ENCODE measurements around the gene PMS1.
"Not testable (repeated sequence)": the region's sequence is repeated elsewhere in the genome, so short reads cannot be mapped to it uniquely, and the experiment has no call there.

The PMS1 gene

GRCh38 chr2:189865826-189866225 lies 81.6 kb downstream of the PMS1 start:
- H3K36me3 Mint-ChIP-seq (ENCODE audit: low read depth): peaks cover 80% of the 10 kb centered on the region
- no peak overlapping the region for H3K27ac Mint-ChIP-seq
- no peaks in the 10 kb centered on the region for H3K4me1 Mint-ChIP-seq (ENCODE audit: low read depth)
- no peaks in the 10 kb centered on the region for H3K9me3 Mint-ChIP-seq
- no peak for DNase-seq
- H3K27me3 Mint-ChIP-seq: no peaks in the 10 kb centered on the region
- no peak overlapping the region for H3K4me3 Mint-ChIP-seq

- no peak overlapping the region for H3K4me3 Mint-ChIP-seq
- no peaks in the 10 kb centered on the region for H3K27me3 Mint-ChIP-seq
- H3K27ac Mint-ChIP-seq: no peak overlapping the region
- H3K9me3 Mint-ChIP-seq: no peaks in the 10 kb centered on the region
- no peaks in the 10 kb centered on the region for H3K4me1 Mint-ChIP-seq (ENCODE audit: low read depth)
- H3K36me3 Mint-ChIP-seq (ENCODE audit: low read depth): peaks cover 80% of the 10 kb centered on the region
- DNase-seq: no peak
These were observed 82.0 kb downstream of the PMS1 start for GRCh38 chr2:189866296-189866695.

- Mint-ChIP-seq H3K27ac (no peak overlapping the region), H3K27me3 (no peaks in the 10 kb centered on the region), H3K4me1 (ENCODE audit: low read depth) (no peaks in the 10 kb centered on the region), H3K36me3 (ENCODE audit: low read depth) (peaks cover 76% of the 10 kb centered on the region), H3K9me3 (no peaks in the 10 kb centered on the region), H3K4me3 (no peak overlapping the region)
- no peak for DNase-seq
These were observed 84.6 kb downstream of the PMS1 start for GRCh38 chr2:189868896-189869295.

GRCh38 chr2:189870381-189871085 lies 86.3 kb downstream of the PMS1 start:
- Mint-ChIP-seq H3K4me3 (no peak overlapping the region), H3K9me3 (no peaks in the 10 kb centered on the region), H3K27ac (no peak overlapping the region), H3K4me1 (ENCODE audit: low read depth) (peaks cover 10% of the 10 kb centered on the region), H3K36me3 (ENCODE audit: low read depth) (peaks cover 83% of the 10 kb centered on the region), H3K27me3 (no peaks in the 10 kb centered on the region)
- DNase-seq: no peak

GRCh38 chr2:189873696-189874095 lies 89.4 kb downstream of the PMS1 start:
- Mint-ChIP-seq H3K27me3 (no peaks in the 10 kb centered on the region), H3K4me1 (ENCODE audit: low read depth) (peaks cover 10% of the 10 kb centered on the region), H3K36me3 (ENCODE audit: low read depth) (peaks cover 79% of the 10 kb centered on the region), H3K4me3 (no peak overlapping the region), H3K9me3 (no peaks in the 10 kb centered on the region), H3K27ac (no peak overlapping the region)
- DNase-seq: no peak

- Mint-ChIP-seq H3K4me1 (ENCODE audit: low read depth) (peaks cover 10% of the 10 kb centered on the region), H3K27ac (peak overlapping the region; percentile 15), H3K27me3 (no peaks in the 10 kb centered on the region), H3K36me3 (ENCODE audit: low read depth) (peaks cover 75% of the 10 kb centered on the region), H3K4me3 (no peak overlapping the region), H3K9me3 (no peaks in the 10 kb centered on the region)
- no peak for DNase-seq
These were observed 90.5 kb downstream of the PMS1 start for GRCh38 chr2:189874586-189875320.

GRCh38 chr2:189876271-189876670 lies 92.0 kb downstream of the PMS1 start:
- H3K4me3 Mint-ChIP-seq: no peak overlapping the region
- peaks cover 10% of the 10 kb centered on the region for H3K4me1 Mint-ChIP-seq (ENCODE audit: low read depth)
- H3K36me3 Mint-ChIP-seq (ENCODE audit: low read depth): peaks cover 62% of the 10 kb centered on the region
- no peaks in the 10 kb centered on the region for H3K9me3 Mint-ChIP-seq
- H3K27me3 Mint-ChIP-seq: no peaks in the 10 kb centered on the region
- no peak overlapping the region for H3K27ac Mint-ChIP-seq
- DNase-seq: no peak

GRCh38 chr2:189879716-189880081 lies 95.4 kb downstream of the PMS1 start:
- no peak overlapping the region for H3K4me3 Mint-ChIP-seq
- H3K36me3 Mint-ChIP-seq (ENCODE audit: low read depth): peaks cover 35% of the 10 kb centered on the region
- H3K27ac Mint-ChIP-seq: no peak overlapping the region
- H3K27me3 Mint-ChIP-seq: no peaks in the 10 kb centered on the region
- H3K9me3 Mint-ChIP-seq: no peaks in the 10 kb centered on the region
- peaks cover 4% of the 10 kb centered on the region for H3K4me1 Mint-ChIP-seq (ENCODE audit: low read depth)
- DNase-seq: no peak

- H3K9me3 Mint-ChIP-seq: no peaks in the 10 kb centered on the region
- H3K27ac Mint-ChIP-seq: no peak overlapping the region
- H3K36me3 Mint-ChIP-seq (ENCODE audit: low read depth): peaks cover 28% of the 10 kb centered on the region
- H3K4me1 Mint-ChIP-seq (ENCODE audit: low read depth): no peaks in the 10 kb centered on the region
- no peak overlapping the region for H3K4me3 Mint-ChIP-seq
- H3K27me3 Mint-ChIP-seq: no peaks in the 10 kb centered on the region
- no peak for DNase-seq
These were observed 96.2 kb downstream of the PMS1 start for GRCh38 chr2:189880429-189880828.

- Mint-ChIP-seq H3K4me1 (ENCODE audit: low read depth) (no peaks in the 10 kb centered on the region), H3K36me3 (ENCODE audit: low read depth) (peaks cover 24% of the 10 kb centered on the region), H3K27ac (no peak overlapping the region), H3K27me3 (no peaks in the 10 kb centered on the region), H3K4me3 (no peak overlapping the region), H3K9me3 (no peaks in the 10 kb centered on the region)
- DNase-seq: no peak
These were observed 96.7 kb downstream of the PMS1 start for GRCh38 chr2:189880832-189881492.

GRCh38 chr2:189885368-189885767 lies 101.1 kb downstream of the PMS1 start:
- H3K4me1 Mint-ChIP-seq (ENCODE audit: low read depth): no peaks in the 10 kb centered on the region
- H3K36me3 Mint-ChIP-seq (ENCODE audit: low read depth): no peaks in the 10 kb centered on the region
- H3K27ac Mint-ChIP-seq: no peak overlapping the region
- peaks cover 11% of the 10 kb centered on the region for H3K27me3 Mint-ChIP-seq
- no peak overlapping the region for H3K4me3 Mint-ChIP-seq
- no peak for DNase-seq
- peaks cover 7% of the 10 kb centered on the region for H3K9me3 Mint-ChIP-seq

- peaks cover 20% of the 10 kb centered on the region for H3K27me3 Mint-ChIP-seq
- H3K36me3 Mint-ChIP-seq (ENCODE audit: low read depth); DNase-seq; H3K9me3 Mint-ChIP-seq; H3K4me3 Mint-ChIP-seq; H3K4me1 Mint-ChIP-seq (ENCODE audit: low read depth); H3K27ac Mint-ChIP-seq: not testable (repeated sequence)
These were observed 108.5 kb downstream of the PMS1 start for GRCh38 chr2:189892546-189893294.

GRCh38 chr2:189896809-189897208 lies 112.6 kb downstream of the PMS1 start:
- Mint-ChIP-seq H3K27me3 (peaks cover 11% of the 10 kb centered on the region), H3K4me3 (no peak overlapping the region), H3K36me3 (ENCODE audit: low read depth) (no peaks in the 10 kb centered on the region), H3K9me3 (no peaks in the 10 kb centered on the region), H3K27ac (no peak overlapping the region), H3K4me1 (ENCODE audit: low read depth) (no peaks in the 10 kb centered on the region)
- DNase-seq: no peak

- no peaks in the 10 kb centered on the region for H3K36me3 Mint-ChIP-seq (ENCODE audit: low read depth)
- DNase-seq: no peak
- H3K4me3 Mint-ChIP-seq: no peak overlapping the region
- peaks cover 4% of the 10 kb centered on the region for H3K27me3 Mint-ChIP-seq
- H3K9me3 Mint-ChIP-seq: no peaks in the 10 kb centered on the region
- no peaks in the 10 kb centered on the region for H3K4me1 Mint-ChIP-seq (ENCODE audit: low read depth)
- H3K27ac Mint-ChIP-seq: no peak overlapping the region
These were observed 114.9 kb downstream of the PMS1 start for GRCh38 chr2:189899101-189899500.

Measured in activated T-cell treated with anti-CD3 and anti-CD28 coated beads, Interleukin-2, amount 50 U/mL, for 24 hours (primary cell).